IPS DF 6.9 (cell line): ENCODE measurements around the gene PDE6G.

Source experiments
- DNase-seq: peaks from one replicate; pipeline ENCODE4 v3.0.0-alpha.2; 2013; ENCODE audit warnings: low read depth, low spot score
- H3K27ac ChIP-seq: one replicate; pipeline ENCODE4 v1.5.1; 2013; ENCODE audit warnings: low read length, control low read depth
- H3K27me3 ChIP-seq: 2 replicates; pipeline ENCODE4 v1.6.1; 2013; ENCODE audit warnings: mild to moderate bottlenecking, low read length; ENCODE audit not compliant: control insufficient read depth, insufficient read depth
- H3K36me3 ChIP-seq: 2 replicates; pipeline ENCODE4 v1.6.1; 2013; ENCODE audit warnings: low read length; ENCODE audit not compliant: control insufficient read depth, insufficient read depth
- H3K4me1 ChIP-seq: 2 replicates; pipeline ENCODE4 v1.6.1; 2013; ENCODE audit warnings: low read length; ENCODE audit not compliant: control insufficient read depth, insufficient read depth
- H3K4me3 ChIP-seq: 2 replicates; pipeline ENCODE4 v1.5.1; 2013; ENCODE audit warnings: mild to moderate bottlenecking, low read length
- H3K9me3 ChIP-seq: 2 replicates; pipeline ENCODE4 v1.6.1; 2013; ENCODE audit warnings: low read length, inconsistent platforms; ENCODE audit not compliant: control insufficient read depth, insufficient read depth
- WGBS: extraction: QIAGEN DNeasy Blood & Tissue Kit; methylation state at CpG from one replicate; pipeline ENCODE4 v1.1.7; 2013; ENCODE audit warnings: mixed read lengths, missing lambda C conversion rate; ENCODE audit not compliant: insufficient read length, insufficient coverage; 5-methylcytosine and 5-hydroxymethylcytosine counted together

Gene PDE6G

GRCh38 chr17:81656118-81656743 lies at the start of gene PDE6G:
Gene PDE6G, minus strand, starts transcription at chr17:81656542. Its CDS starts 3,237 bp downstream, at chr17:81653305.
- Histone ChIP-seq H3K9me3 (no peaks in the 10 kb centered on the region), H3K36me3 (no peaks in the 10 kb centered on the region), H3K27me3 (no peaks in the 10 kb centered on the region), H3K27ac (no peak within 1 kb of the TSS), H3K4me3 (no peak within 1 kb of the TSS), H3K4me1 (peaks cover 5% of the 10 kb centered on the region)
- no CpG with 5 or more reads among the region's 15 CpGs for WGBS
- DNase-seq, result no peak

- Histone ChIP-seq H3K27ac (no peak overlapping the region), H3K4me1 (peaks cover 7% of the 10 kb centered on the region), H3K9me3 (no peaks in the 10 kb centered on the region), H3K4me3 (no peak overlapping the region), H3K36me3 (peaks cover 40% of the 10 kb centered on the region), H3K27me3 (no peaks in the 10 kb centered on the region)
- no peak for DNase-seq
- WGBS, result no CpG with 5 or more reads among the region's 30 CpGs
These were observed 49.3 kb upstream of the PDE6G start for GRCh38 chr17:81705518-81706231.

GRCh38 chr17:81703747-81704654 lies 47.7 kb upstream of the PDE6G start:
- Histone ChIP-seq H3K27ac (no peak overlapping the region), H3K4me1 (peaks cover 7% of the 10 kb centered on the region), H3K27me3 (no peaks in the 10 kb centered on the region), H3K4me3 (peak overlapping the region; percentile 87), H3K36me3 (peaks cover 40% of the 10 kb centered on the region), H3K9me3 (no peaks in the 10 kb centered on the region)
- no CpG with 5 or more reads among the region's 27 CpGs for WGBS
- DNase-seq, result no peak

GRCh38 chr17:81702934-81703746 lies 46.8 kb upstream of the PDE6G start, which contains the start of gene MRPL12:
Gene MRPL12, plus strand, starts transcription at chr17:81703367. Its CDS starts 135 bp downstream, at chr17:81703502.
- DNase-seq, result peak; percentile 88
- Histone ChIP-seq H3K27ac (no peak within 1 kb of the TSS), H3K9me3 (no peaks in the 10 kb centered on the region), H3K4me1 (peaks cover 6% of the 10 kb centered on the region; the same call in 1 of the 2 replicates), H3K27me3 (no peaks in the 10 kb centered on the region), H3K36me3 (peaks cover 38% of the 10 kb centered on the region), H3K4me3 (peak within 1 kb of the TSS; percentile 87)
- no CpG with 5 or more reads among the region's 102 CpGs for WGBS

GRCh38 chr17:81701288-81702071 lies 45.1 kb upstream of the PDE6G start:
- Histone ChIP-seq H3K9me3 (no peaks in the 10 kb centered on the region), H3K4me3 (no peak overlapping the region), H3K4me1 (peaks cover 6% of the 10 kb centered on the region; the same call in 1 of the 2 replicates), H3K27ac (no peak overlapping the region), H3K27me3 (no peaks in the 10 kb centered on the region), H3K36me3 (peaks cover 30% of the 10 kb centered on the region)
- no peak for DNase-seq
- no CpG with 5 or more reads among the region's 23 CpGs for WGBS

GRCh38 chr17:81700353-81701287 lies 44.3 kb upstream of the PDE6G start:
- no peaks in the 10 kb centered on the region for H3K9me3 ChIP-seq
- H3K27me3 ChIP-seq, result no peaks in the 10 kb centered on the region
- peaks cover 6% of the 10 kb centered on the region for H3K4me1 ChIP-seq
- WGBS, result no CpG with 5 or more reads among the region's 25 CpGs
- no peak overlapping the region for H3K4me3 ChIP-seq
- no peak overlapping the region for H3K27ac ChIP-seq
- no peak for DNase-seq
- H3K36me3 ChIP-seq, result peaks cover 33% of the 10 kb centered on the region

GRCh38 chr17:81697261-81698044 lies 41.1 kb upstream of the PDE6G start:
- H3K36me3 ChIP-seq, result peaks cover 36% of the 10 kb centered on the region
- no peaks in the 10 kb centered on the region for H3K9me3 ChIP-seq
- H3K4me1 ChIP-seq, result peaks cover 2% of the 10 kb centered on the region; the same call in 1 of the 2 replicates
- no peaks in the 10 kb centered on the region for H3K27me3 ChIP-seq
- DNase-seq, result no peak
- H3K27ac ChIP-seq, result no peak overlapping the region
- WGBS, result no CpG with 5 or more reads among the region's 25 CpGs
- no peak overlapping the region for H3K4me3 ChIP-seq

- DNase-seq, result no peak
- H3K9me3 ChIP-seq, result no peaks in the 10 kb centered on the region
- no peak overlapping the region; the same call in 1 of the 2 replicates for H3K4me3 ChIP-seq
- no peaks in the 10 kb centered on the region; the same call in 1 of the 2 replicates for H3K4me1 ChIP-seq
- H3K36me3 ChIP-seq, result peaks cover 39% of the 10 kb centered on the region
- no CpG with 5 or more reads among the region's 40 CpGs for WGBS
- no peak overlapping the region for H3K27ac ChIP-seq
- no peaks in the 10 kb centered on the region for H3K27me3 ChIP-seq
These were observed 40.0 kb upstream of the PDE6G start for GRCh38 chr17:81696218-81696941.
